ENCODE results near the gene SPARCL1.

- no peak for TF ChIP-seq POLR2A (IDR thresholded peaks at IDR 0.05)
- TF ChIP-seq CTCF (IDR thresholded peaks at IDR 0.05 in 8 of 11, conservative IDR thresholded peaks at IDR 0.05 in 3 of 11), result peak in 10 of 11 experiments; percentile 38 to 73 (median 60)
These were observed 63.3 kb downstream of the SPARCL1 start for GRCh38 chr4:87465739-87466366.

All from spleen (tissue), 7 donors.